Loucy (cell line): ENCODE data around the gene NADSYN1.
"Not testable (repeated sequence)": the region's sequence is repeated elsewhere in the genome, so short reads cannot be mapped to it uniquely, and the experiment has no call there.

Experiments
- EZH2phosphoT487 ChIP-seq: fragments of 200-600 bp; IDR thresholded peaks from 2 replicates; pipeline ENCODE4 v1.6.1; 2018; ENCODE audit warnings: antibody characterized with exemption, mild to moderate bottlenecking, moderate library complexity, borderline replicate concordance
- TF ChIP-seq, protein P1 (sequence below): fragments of 200-600 bp; sonication (generic); conservative IDR thresholded peaks from 2 replicates; pipeline ENCODE4 v1.5.1; 2014; ENCODE audit warnings: mild to moderate bottlenecking, antibody characterized with exemption, low read length

DNA sequence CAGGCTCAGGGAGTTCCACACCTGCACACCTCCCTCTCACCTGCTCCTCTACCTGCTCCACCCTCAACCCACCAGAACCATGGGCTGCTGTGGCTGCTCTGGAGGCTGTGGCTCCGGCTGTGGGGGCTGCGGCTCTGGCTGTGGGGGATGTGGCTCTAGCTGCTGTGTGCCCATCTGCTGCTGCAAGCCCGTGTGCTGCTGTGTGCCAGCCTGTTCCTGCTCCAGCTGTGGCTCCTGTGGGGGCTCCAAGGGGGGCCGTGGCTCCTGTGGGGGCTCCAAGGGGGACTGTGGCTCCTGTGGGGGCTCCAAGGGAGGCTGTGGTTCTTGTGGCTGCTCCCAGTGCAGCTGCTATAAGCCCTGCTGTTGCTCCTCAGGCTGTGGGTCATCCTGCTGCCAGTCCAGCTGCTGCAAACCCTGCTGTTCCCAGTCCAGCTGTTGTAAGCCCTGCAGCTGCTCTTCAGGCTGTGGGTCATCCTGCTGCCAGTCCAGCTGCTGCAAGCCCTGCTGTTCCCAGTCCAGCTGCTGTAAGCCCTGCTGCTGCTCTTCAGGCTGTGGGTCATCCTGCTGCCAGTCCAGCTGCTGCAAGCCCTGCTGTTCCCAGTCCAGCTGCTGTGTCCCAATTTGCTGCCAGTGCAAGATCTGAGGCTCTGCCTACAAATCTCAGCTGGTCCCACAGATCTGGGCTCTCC lies 85.1 kb downstream of the NADSYN1 start, which contains the start of gene KRTAP5-8:
- TF ChIP-seq, protein P1, sequence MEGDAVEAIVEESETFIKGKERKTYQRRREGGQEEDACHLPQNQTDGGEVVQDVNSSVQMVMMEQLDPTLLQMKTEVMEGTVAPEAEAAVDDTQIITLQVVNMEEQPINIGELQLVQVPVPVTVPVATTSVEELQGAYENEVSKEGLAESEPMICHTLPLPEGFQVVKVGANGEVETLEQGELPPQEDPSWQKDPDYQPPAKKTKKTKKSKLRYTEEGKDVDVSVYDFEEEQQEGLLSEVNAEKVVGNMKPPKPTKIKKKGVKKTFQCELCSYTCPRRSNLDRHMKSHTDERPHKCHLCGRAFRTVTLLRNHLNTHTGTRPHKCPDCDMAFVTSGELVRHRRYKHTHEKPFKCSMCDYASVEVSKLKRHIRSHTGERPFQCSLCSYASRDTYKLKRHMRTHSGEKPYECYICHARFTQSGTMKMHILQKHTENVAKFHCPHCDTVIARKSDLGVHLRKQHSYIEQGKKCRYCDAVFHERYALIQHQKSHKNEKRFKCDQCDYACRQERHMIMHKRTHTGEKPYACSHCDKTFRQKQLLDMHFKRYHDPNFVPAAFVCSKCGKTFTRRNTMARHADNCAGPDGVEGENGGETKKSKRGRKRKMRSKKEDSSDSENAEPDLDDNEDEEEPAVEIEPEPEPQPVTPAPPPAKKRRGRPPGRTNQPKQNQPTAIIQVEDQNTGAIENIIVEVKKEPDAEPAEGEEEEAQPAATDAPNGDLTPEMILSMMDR: not testable (repeated sequence)
- TF ChIP-seq EZH2phosphoT487: not testable (repeated sequence)
